Smooth muscle cell (in vitro differentiated cells): ENCODE data around the gene POU3F3. TPM values are rescaled to one million over a fixed set of nuclear protein-coding genes. Genes with fewer than 3 reads are reported as not detected.

Experiments used
- DNase-seq: peaks from one replicate; lab custom pipeline; 2025; ENCODE audit not compliant: unreplicated experiment; lab: John Stamatoyannopoulos, UW
- H2AFZ ChIP-seq: fragments of 200-600 bp; sonication (generic); 2 replicates; pipeline ENCODE4 v1.6.0; 2016; ENCODE audit warnings: antibody characterized with exemption, low read depth, mild to moderate bottlenecking
- H3F3A ChIP-seq: fragments of 200-600 bp; sonication (generic); 2 replicates; pipeline ENCODE4 v1.6.0; 2017; ENCODE audit warnings: antibody characterized with exemption, low read depth
- H3K27ac ChIP-seq: fragments of 200-600 bp; sonication (generic); 2 replicates; pipeline ENCODE4 v1.5.1; 2016; ENCODE audit warnings: low read depth, mild to moderate bottlenecking
- H3K27me3 ChIP-seq: fragments of 200-600 bp; sonication (generic); 2 replicates; pipeline ENCODE4 v1.6.1; 2016; ENCODE audit warnings: low read depth, mild to moderate bottlenecking
- H3K36me3 ChIP-seq: fragments of 200-600 bp; sonication (generic); 2 replicates; pipeline ENCODE4 v1.5.1; 2016; ENCODE audit warnings: low read depth
- H3K4me1 ChIP-seq: fragments of 200-600 bp; sonication (generic); 2 replicates; pipeline ENCODE4 v1.5.1; 2016; ENCODE audit warnings: low read depth
- H3K4me2 ChIP-seq: fragments of 200-600 bp; sonication (generic); 2 replicates; pipeline ENCODE4 v1.6.0; 2016; ENCODE audit warnings: mild to moderate bottlenecking
- H3K4me3 ChIP-seq: fragments of 200-600 bp; sonication (generic); 2 replicates; pipeline ENCODE4 v1.5.1; 2016; ENCODE audit warnings: mild to moderate bottlenecking
- H3K79me2 ChIP-seq: fragments of 200-600 bp; sonication (generic); 2 replicates; pipeline ENCODE4 v1.6.0; 2016; ENCODE audit warnings: low read depth, mild to moderate bottlenecking
- H3K9ac ChIP-seq: fragments of 200-600 bp; sonication (generic); 2 replicates; pipeline ENCODE4 v1.6.0; 2016; ENCODE audit warnings: low read depth
- H3K9me3 ChIP-seq: fragments of 200-600 bp; sonication (generic); replicated peaks from 2 replicates; pipeline ENCODE4 v1.5.1; 2016; ENCODE audit warnings: low read depth
- H4K20me1 ChIP-seq: fragments of 200-600 bp; sonication (generic); 2 replicates; pipeline ENCODE4 v1.6.0; 2016; ENCODE audit warnings: low read depth
- CTCF ChIP-seq: fragments of 200-600 bp; sonication (generic); IDR thresholded peaks from 2 replicates; pipeline ENCODE4 v1.5.1; 2017; ENCODE audit warnings: borderline replicate concordance, mild to moderate bottlenecking, antibody characterized with exemption; ENCODE audit not compliant: insufficient read depth, poor library complexity, severe bottlenecking
- WGBS: methylation state at CpG from one replicate; pipeline ENCODE4 v1.1.7; 2016; ENCODE audit warnings: low lambda C conversion rate; 5-methylcytosine and 5-hydroxymethylcytosine counted together
- polyA plus RNA-seq: library from polyadenylated mRNA; unstranded; fragments of >200 nt; fragmentation: Nextera tagmentation; extraction: Ambion mirVana; gene quantifications from 2 replicates; pipeline ENCODE4 v1.2.1, GENCODE V29; 2016
- total RNA-seq: library from RNA; depleted of rRNA; stranded (reverse); fragments of >200 nt; gene quantifications from 2 replicates; pipeline ENCODE4 v1.2.3, GENCODE V29; 2014

POU3F3 gene
- total and polyA plus RNA-seq, 2 experiments from 2014 or later, result not detected

- DNase-seq, result no peak
- no peak overlapping the region for H3K4me2 ChIP-seq
- no peaks in the 10 kb centered on the region for H3K9me3 ChIP-seq
- no peaks in the 10 kb centered on the region for H3K36me3 ChIP-seq
- TF ChIP-seq CTCF, result no peak
- no peaks in the 10 kb centered on the region for H3F3A ChIP-seq
- peaks cover 14% of the 10 kb centered on the region for H3K4me1 ChIP-seq
- H3K79me2 ChIP-seq, result no peaks in the 10 kb centered on the region
- peaks cover 100% of the 10 kb centered on the region for H3K27me3 ChIP-seq
- WGBS, result 23% methylated on average over 4 of the region's 4 CpGs
- no peak overlapping the region for H3K27ac ChIP-seq
- H2AFZ ChIP-seq, result no peak overlapping the region
- no peaks in the 10 kb centered on the region for H4K20me1 ChIP-seq
- no peak overlapping the region for H3K4me3 ChIP-seq
- H3K9ac ChIP-seq, result no peak overlapping the region
Observed at GRCh38 chr2:104870100-104870975, 16.4 kb downstream of the POU3F3 start.

- Histone ChIP-seq H3K4me3 (peak overlapping the region; percentile 85), H3K36me3 (no peaks in the 10 kb centered on the region), H3F3A (no peaks in the 10 kb centered on the region), H2AFZ (no peak overlapping the region), H3K27me3 (peaks cover 99% of the 10 kb centered on the region), H3K4me2 (peak overlapping the region; percentile 98), H3K9me3 (no peaks in the 10 kb centered on the region), H3K27ac (no peak overlapping the region), H3K9ac (no peak overlapping the region), H4K20me1 (no peaks in the 10 kb centered on the region), H3K79me2 (no peaks in the 10 kb centered on the region), H3K4me1 (peaks cover 14% of the 10 kb centered on the region)
- DNase-seq, result no peak
- 1% methylated on average over 8 of the region's 8 CpGs for WGBS
- no peak for TF ChIP-seq CTCF
Observed at GRCh38 chr2:104871649-104871971, 17.7 kb downstream of the POU3F3 start.

GRCh38 chr2:104871972-104872865, 18.3 kb downstream of the POU3F3 start:
- Histone ChIP-seq H3K4me2 (peak overlapping the region; percentile 98), H3K27ac (no peak overlapping the region), H3K4me3 (peak overlapping the region; percentile 85), H3K9ac (no peak overlapping the region), H3K36me3 (no peaks in the 10 kb centered on the region), H2AFZ (no peak overlapping the region), H3F3A (no peaks in the 10 kb centered on the region), H3K4me1 (peaks cover 14% of the 10 kb centered on the region), H4K20me1 (no peaks in the 10 kb centered on the region), H3K27me3 (peaks cover 94% of the 10 kb centered on the region), H3K79me2 (no peaks in the 10 kb centered on the region), H3K9me3 (no peaks in the 10 kb centered on the region)
- no peak for TF ChIP-seq CTCF
- 2% methylated on average over 47 of the region's 65 CpGs for WGBS
- DNase-seq, result no peak
